A549 (cell line): ENCODE measurements around the gene STOX2. TPM values are rescaled to one million over a fixed set of nuclear protein-coding genes. Genes with fewer than 3 reads are reported as not detected.

Experiments
- ATAC-seq, 2 experiments: fragments of 200-7000 bp in 1 of 2; fragments of >200 bp in 1 of 2; cut with Nextera tagmentation in 1 of 2; cut with Tn5 transposase in 1 of 2; 3 replicates each; pipeline versions ENCODE4 v1.8.0 to v1.9.1; 2018 to 2020; ENCODE audit warnings: mild to moderate bottlenecking in 1 of 2, moderate library complexity in 1 of 2
- CTCF ChIA-PET: fragments of 300-600 bp; sonication (Branson Sonifier 250); formaldehyde crosslinking; extraction: SDS; loops from one replicate; lab custom pipeline; 2021; ENCODE audit warnings: antibody characterized with exemption, inconsistent platforms; lab: Yijun Ruan, JAX
- POLR2A ChIA-PET: fragments of 350-600 bp; formaldehyde crosslinking; extraction: SDS; loops from one replicate; lab custom pipeline; 2021; ENCODE audit warnings: antibody characterized with exemption, inconsistent platforms; lab: Yijun Ruan, JAX
- DNase-seq, 2 experiments: peaks; one replicate each; pipeline versions ENCODE4 v3.0.0 to v3.0.0-alpha.2; 2011 to 2016; ENCODE audit warnings: low read depth in 1 of 2, low spot score in 1 of 2
- FAIRE-seq: peaks from 2 replicates; lab custom pipeline; 2011; peaks lifted over from hg19 to GRCh38; lab: Jason Lieb, UNC
- H3K27ac ChIP-seq, 2 experiments: fragments of >200 bp; sonication (Bioruptor Twin); formaldehyde crosslinking; 3 replicates each; pipeline ENCODE4 v1.5.1; 2016 to 2017
- H3K4me1 ChIP-seq: fragments of >200 bp; sonication (Bioruptor Twin); formaldehyde crosslinking; 3 replicates; pipeline ENCODE4 v1.6.1; 2016
- H3K4me2 ChIP-seq: fragments of >200 bp; sonication (Bioruptor Twin); formaldehyde crosslinking; 3 replicates; pipeline ENCODE4 v1.6.1; 2016
- H3K4me3 ChIP-seq: fragments of >200 bp; sonication (Bioruptor Twin); formaldehyde crosslinking; 3 replicates; pipeline ENCODE4 v1.5.1; 2016
- H3K9me3 ChIP-seq: fragments of >200 bp; sonication (Bioruptor Twin); formaldehyde crosslinking; 3 replicates; pipeline ENCODE4 v1.6.1; 2016
- ATOH8 ChIP-seq: fragments of 250-450 bp; sonication (Bioruptor Pico); IDR thresholded peaks from 2 replicates; pipeline ENCODE4 v1.5.0; 2020; ENCODE audit warnings: low read depth, mild to moderate bottlenecking, moderate library complexity
- CBX2 ChIP-seq: fragments of 200-600 bp; sonication (generic); IDR thresholded peaks from 2 replicates; pipeline ENCODE4 v1.6.1; 2016; ENCODE audit warnings: low read depth, mild to moderate bottlenecking, borderline replicate concordance
- CBX8 ChIP-seq: fragments of 200-600 bp; sonication (generic); IDR thresholded peaks from 2 replicates; pipeline ENCODE4 v1.6.1; 2016
- EP300 ChIP-seq, 2 experiments: fragments of >200 bp; sonication (Bioruptor Twin); formaldehyde crosslinking; IDR thresholded peaks; 2 replicates in 1 of 2; 3 replicates in 1 of 2; pipeline ENCODE4 v1.6.1; 2016 to 2017
- ESRRA ChIP-seq: fragments of 150-350 bp; IDR thresholded peaks from 2 replicates; pipeline ENCODE4 v1.6.1; 2014; ENCODE audit warnings: mild to moderate bottlenecking, low read length, borderline replicate concordance
- FOSL2 ChIP-seq, 2 experiments: fragments of 450-650 bp in 1 of 2; fragments of >200 bp in 1 of 2; sonication (Bioruptor Twin) in 1 of 2; formaldehyde crosslinking; IDR thresholded peaks; 2 replicates each; pipeline versions ENCODE4 v1.5.0 to v1.6.1; 2016 to 2020; ENCODE audit warnings: mild to moderate bottlenecking in 1 of 2, moderate library complexity in 1 of 2
- FOXS1 ChIP-seq: fragments of 250-450 bp; sonication (Bioruptor Pico); IDR thresholded peaks from 2 replicates; pipeline ENCODE4 v1.5.0; 2020; ENCODE audit warnings: mild to moderate bottlenecking, moderate library complexity
- HMGXB4 ChIP-seq: fragments of 250-450 bp; sonication (Bioruptor Pico); IDR thresholded peaks from 2 replicates; pipeline ENCODE4 v1.5.0; 2021; ENCODE audit warnings: mild to moderate bottlenecking, moderate library complexity, borderline replicate concordance
- KDM1A ChIP-seq: fragments of 200-600 bp; sonication (generic); IDR thresholded peaks from 2 replicates; pipeline ENCODE4 v1.6.1; 2016; ENCODE audit warnings: low read depth, mild to moderate bottlenecking
- KDM5A ChIP-seq: fragments of 200-600 bp; sonication (generic); IDR thresholded peaks from 2 replicates; pipeline ENCODE4 v1.6.1; 2016; ENCODE audit warnings: antibody characterized with exemption, mild to moderate bottlenecking
- MAFK ChIP-seq: fragments of 450-650 bp; IDR thresholded peaks from 2 replicates; pipeline ENCODE4 v1.6.1; 2014; ENCODE audit not compliant: partially characterized antibody
- NFE2L2 ChIP-seq: fragments of 150-350 bp; conservative IDR thresholded peaks from 2 replicates; pipeline ENCODE4 v1.6.1; 2014; ENCODE audit warnings: low read length
- PBX3 ChIP-seq: IDR thresholded peaks from 2 replicates; pipeline ENCODE4 v1.6.1; 2012
- RAD21 ChIP-seq, 2 experiments: fragments of >200 bp in 1 of 2; sonication (Bioruptor Twin) in 1 of 2; formaldehyde crosslinking in 1 of 2; IDR thresholded peaks in 1 of 2; conservative IDR thresholded peaks in 1 of 2; 2 replicates in 1 of 2; 3 replicates in 1 of 2; pipeline ENCODE4 v1.6.1; 2012 to 2018; ENCODE audit warnings: inconsistent platforms in 1 of 2
- RNF2 ChIP-seq: fragments of 200-600 bp; sonication (generic); IDR thresholded peaks from 2 replicates; pipeline ENCODE4 v1.6.1; 2016; ENCODE audit warnings: low read depth, mild to moderate bottlenecking, antibody characterized with exemption, moderate library complexity, borderline replicate concordance
- TFCP2L1 ChIP-seq: fragments of 250-450 bp; sonication (Bioruptor Pico); IDR thresholded peaks from 2 replicates; pipeline ENCODE4 v1.5.0; 2021; ENCODE audit warnings: mild to moderate bottlenecking
- TP53 ChIP-seq: fragments of 250-450 bp; sonication (Bioruptor Pico); IDR thresholded peaks from 2 replicates; pipeline ENCODE4 v1.5.0; 2021; ENCODE audit warnings: mild to moderate bottlenecking, moderate library complexity
- ZC3H11A ChIP-seq: fragments of 450-650 bp; IDR thresholded peaks from 2 replicates; pipeline ENCODE4 v1.6.1; 2014; ENCODE audit warnings: antibody characterized with exemption, mild to moderate bottlenecking
- ZFP36 ChIP-seq: fragments of 450-650 bp; IDR thresholded peaks from 2 replicates; pipeline ENCODE4 v1.6.1; 2014; ENCODE audit warnings: borderline replicate concordance; ENCODE audit not compliant: partially characterized antibody
- ZNF302 ChIP-seq: fragments of 250-450 bp; sonication (Bioruptor Pico); IDR thresholded peaks from 2 replicates; pipeline ENCODE4 v1.9.0; 2021; ENCODE audit warnings: inconsistent platforms, mild to moderate bottlenecking, moderate library complexity
- ZSCAN20 ChIP-seq: fragments of 250-450 bp; sonication (Bioruptor Pico); IDR thresholded peaks from 2 replicates; pipeline ENCODE4 v1.8.0; 2022; ENCODE audit warnings: mild to moderate bottlenecking, moderate library complexity
- WGBS: methylation state at CpG from one replicate; pipeline ENCODE4 v1.1.6; 2017; ENCODE audit errors: missing lambda C conversion rate; 5-methylcytosine and 5-hydroxymethylcytosine counted together
- polyA plus RNA-seq, 4 experiments: library from polyadenylated mRNA; depleted of rRNA in 3 of 4; stranded (reverse); fragments of >200 nt; fragmentation: RNase III in 1 of 4; extraction: RNeasy Plus Mini Kit Qiagen cat#74134 plus additional on column Dnase treatment in 1 of 4; gene quantifications; 2 replicates in 3 of 4; 3 replicates in 1 of 4; pipeline ENCODE4 v1.2.3, GENCODE V29; 2011 to 2017
- TF ChIP-seq, protein P1 (sequence below): fragments of 200-600 bp; sonication (generic); IDR thresholded peaks from 2 replicates; pipeline ENCODE4 v1.6.1; 2016; ENCODE audit warnings: antibody characterized with exemption, mild to moderate bottlenecking, moderate library complexity
- TF ChIP-seq, protein P2 (sequence below): fragments of >200 bp; sonication (Bioruptor Twin); formaldehyde crosslinking; IDR thresholded peaks from 3 replicates; pipeline ENCODE4 v1.5.1; 2016

The STOX2 gene
- polyA plus RNA-seq, 2 of the 4 experiments (the other 2 are of a cell fraction), result 2.7 to 5.2 TPM

- ChIA-PET POLR2A (no interaction called here), CTCF (no interaction called here)
- FAIRE-seq (no peak), ATAC-seq (no peak), DNase-seq (no peak)
- Histone ChIP-seq H3K9me3 (peaks cover 10% of the 10 kb centered on the region; the same call in 2 of the 3 replicates), H3K4me2 (no peak overlapping the region), H3K4me3 (no peak overlapping the region), H3K27ac (no peak overlapping the region), H3K4me1 (no peaks in the 10 kb centered on the region)
- TF ChIP-seq NFE2L2 (no peak), ZC3H11A (no peak), RNF2 (no peak), FOSL2 (IDR thresholded peaks at IDR 0.05) (no peak), FOSL2 (CRISPR knock-in tag; IDR thresholded peaks at IDR 0.05) (no peak), MAFK (no peak), KDM1A (no peak), PBX3 (no peak), ZFP36 (no peak), HMGXB4 (CRISPR knock-in tag) (no peak), ESRRA (no peak), TFCP2L1 (no peak), TP53 (CRISPR knock-in tag) (no peak), KDM5A (no peak), CBX8 (no peak), RAD21 (conservative IDR thresholded peaks at IDR 0.05 in 1 of 2, IDR thresholded peaks at IDR 0.05 in 1 of 2) (no peak), ATOH8 (CRISPR knock-in tag) (no peak), EP300 (IDR thresholded peaks at IDR 0.05) (no peak), FOXS1 (CRISPR knock-in tag) (no peak)
- TF ChIP-seq, protein P1, sequence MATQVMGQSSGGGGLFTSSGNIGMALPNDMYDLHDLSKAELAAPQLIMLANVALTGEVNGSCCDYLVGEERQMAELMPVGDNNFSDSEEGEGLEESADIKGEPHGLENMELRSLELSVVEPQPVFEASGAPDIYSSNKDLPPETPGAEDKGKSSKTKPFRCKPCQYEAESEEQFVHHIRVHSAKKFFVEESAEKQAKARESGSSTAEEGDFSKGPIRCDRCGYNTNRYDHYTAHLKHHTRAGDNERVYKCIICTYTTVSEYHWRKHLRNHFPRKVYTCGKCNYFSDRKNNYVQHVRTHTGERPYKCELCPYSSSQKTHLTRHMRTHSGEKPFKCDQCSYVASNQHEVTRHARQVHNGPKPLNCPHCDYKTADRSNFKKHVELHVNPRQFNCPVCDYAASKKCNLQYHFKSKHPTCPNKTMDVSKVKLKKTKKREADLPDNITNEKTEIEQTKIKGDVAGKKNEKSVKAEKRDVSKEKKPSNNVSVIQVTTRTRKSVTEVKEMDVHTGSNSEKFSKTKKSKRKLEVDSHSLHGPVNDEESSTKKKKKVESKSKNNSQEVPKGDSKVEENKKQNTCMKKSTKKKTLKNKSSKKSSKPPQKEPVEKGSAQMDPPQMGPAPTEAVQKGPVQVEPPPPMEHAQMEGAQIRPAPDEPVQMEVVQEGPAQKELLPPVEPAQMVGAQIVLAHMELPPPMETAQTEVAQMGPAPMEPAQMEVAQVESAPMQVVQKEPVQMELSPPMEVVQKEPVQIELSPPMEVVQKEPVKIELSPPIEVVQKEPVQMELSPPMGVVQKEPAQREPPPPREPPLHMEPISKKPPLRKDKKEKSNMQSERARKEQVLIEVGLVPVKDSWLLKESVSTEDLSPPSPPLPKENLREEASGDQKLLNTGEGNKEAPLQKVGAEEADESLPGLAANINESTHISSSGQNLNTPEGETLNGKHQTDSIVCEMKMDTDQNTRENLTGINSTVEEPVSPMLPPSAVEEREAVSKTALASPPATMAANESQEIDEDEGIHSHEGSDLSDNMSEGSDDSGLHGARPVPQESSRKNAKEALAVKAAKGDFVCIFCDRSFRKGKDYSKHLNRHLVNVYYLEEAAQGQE, result no peak
- 59% methylated on average over 9 of the region's 9 CpGs for WGBS
Observed at GRCh38 chr4:183971929-183972490, 66.9 kb downstream of the STOX2 start.

DNA sequence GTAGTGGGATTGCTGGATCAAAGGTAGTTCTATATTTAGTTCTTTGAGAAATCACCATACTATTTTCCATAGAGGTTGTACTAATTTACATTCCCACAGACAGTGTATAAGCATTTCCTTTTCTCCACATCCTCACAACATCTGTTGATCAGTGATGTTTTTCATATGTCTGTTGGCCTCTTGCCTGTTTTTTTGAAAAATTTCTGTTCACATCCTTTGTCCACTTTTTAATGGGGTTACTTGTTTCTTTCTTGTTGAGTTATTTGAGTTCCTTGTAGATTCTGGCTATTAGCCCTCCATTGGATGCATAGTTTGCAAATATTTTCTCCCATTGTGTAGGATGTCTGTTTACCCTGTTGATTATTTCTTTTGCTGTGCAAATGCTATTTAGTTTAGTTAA, 72.6 kb downstream of the STOX2 start:
- Histone ChIP-seq H3K4me1 (no peaks in the 10 kb centered on the region), H3K27ac (no peak overlapping the region), H3K9me3 (peaks cover 10% of the 10 kb centered on the region; the same call in 2 of the 3 replicates), H3K4me2 (no peak overlapping the region), H3K4me3 (no peak overlapping the region)
- ChIA-PET CTCF (no interaction called here), POLR2A (no interaction called here)
- DNase-seq (no peak), ATAC-seq (no peak), FAIRE-seq (no peak)
- no peak for TF ChIP-seq EP300 (IDR thresholded peaks at IDR 0.05)
- TF ChIP-seq ESRRA, result no peak
- no peak for TF ChIP-seq ZSCAN20 (CRISPR knock-in tag)
- TF ChIP-seq TFCP2L1, result no peak
- TF ChIP-seq, protein P2, sequence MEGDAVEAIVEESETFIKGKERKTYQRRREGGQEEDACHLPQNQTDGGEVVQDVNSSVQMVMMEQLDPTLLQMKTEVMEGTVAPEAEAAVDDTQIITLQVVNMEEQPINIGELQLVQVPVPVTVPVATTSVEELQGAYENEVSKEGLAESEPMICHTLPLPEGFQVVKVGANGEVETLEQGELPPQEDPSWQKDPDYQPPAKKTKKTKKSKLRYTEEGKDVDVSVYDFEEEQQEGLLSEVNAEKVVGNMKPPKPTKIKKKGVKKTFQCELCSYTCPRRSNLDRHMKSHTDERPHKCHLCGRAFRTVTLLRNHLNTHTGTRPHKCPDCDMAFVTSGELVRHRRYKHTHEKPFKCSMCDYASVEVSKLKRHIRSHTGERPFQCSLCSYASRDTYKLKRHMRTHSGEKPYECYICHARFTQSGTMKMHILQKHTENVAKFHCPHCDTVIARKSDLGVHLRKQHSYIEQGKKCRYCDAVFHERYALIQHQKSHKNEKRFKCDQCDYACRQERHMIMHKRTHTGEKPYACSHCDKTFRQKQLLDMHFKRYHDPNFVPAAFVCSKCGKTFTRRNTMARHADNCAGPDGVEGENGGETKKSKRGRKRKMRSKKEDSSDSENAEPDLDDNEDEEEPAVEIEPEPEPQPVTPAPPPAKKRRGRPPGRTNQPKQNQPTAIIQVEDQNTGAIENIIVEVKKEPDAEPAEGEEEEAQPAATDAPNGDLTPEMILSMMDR, result no peak
- no peak for TF ChIP-seq MAFK
- no peak for TF ChIP-seq FOSL2 (IDR thresholded peaks at IDR 0.05)
- no peak for TF ChIP-seq FOSL2 (CRISPR knock-in tag; IDR thresholded peaks at IDR 0.05)
- no peak for TF ChIP-seq CBX2
- TF ChIP-seq, protein P1, result no peak
- TF ChIP-seq ZNF302, result no peak
